Right renal pelvis (tissue), 4 donors: Measurements from ENCODE around the gene OR10V1. TPM values are rescaled to one million over a fixed set of nuclear protein-coding genes. Genes with fewer than 3 reads are reported as not detected.
A peak's percentile ranks its signal among the peaks of the same experiment; 100 is the strongest.
"Not testable (repeated sequence)": the region's sequence is repeated elsewhere in the genome, so short reads cannot be mapped to it uniquely, and the experiment has no call there.

Experiments used
- DNase-seq, 4 donors: peaks; one replicate each; pipeline ENCODE4 v3.0.0-alpha.2; 2013; ENCODE audit warnings: low read depth in 4 of 4, low spot score in 3 of 4, missing footprints in 1 of 4
- polyA plus RNA-seq, 4 donors: library from polyadenylated mRNA; unstranded; fragments of 120-200 nt; gene quantifications; one replicate each; pipeline ENCODE4 v1.2.1, GENCODE V29; 2013; ENCODE audit not compliant: insufficient read length in 4 of 4

Gene OR10V1
- polyA plus RNA-seq, 4 donors = not detected

GRCh38 chr11:59710136-59710847, 3.4 kb downstream of the OR10V1 start:
- no peak for DNase-seq

GRCh38 chr11:59708537-59708936, 5.1 kb downstream of the OR10V1 start:
- no peak for DNase-seq

- DNase-seq = no peak
Measured at GRCh38 chr11:59707371-59707770, 6.3 kb downstream of the OR10V1 start.

- no peak for DNase-seq
Measured at GRCh38 chr11:59706518-59707285, 6.9 kb downstream of the OR10V1 start.

- DNase-seq = no peak
Measured at GRCh38 chr11:59705294-59705693, 8.4 kb downstream of the OR10V1 start.

GRCh38 chr11:59703515-59703914, 10.1 kb downstream of the OR10V1 start:
- DNase-seq = not testable (repeated sequence)

GRCh38 chr11:59700157-59700556, 13.5 kb downstream of the OR10V1 start:
- not testable (repeated sequence) for DNase-seq

GRCh38 chr11:59698506-59698905, 15.1 kb downstream of the OR10V1 start:
- no peak for DNase-seq

GRCh38 chr11:59692915-59693314, 20.7 kb downstream of the OR10V1 start:
- DNase-seq = no peak

- DNase-seq = no peak
Measured at GRCh38 chr11:59691156-59691555, 22.5 kb downstream of the OR10V1 start.

- no peak for DNase-seq
Measured at GRCh38 chr11:59689015-59689414, 24.6 kb downstream of the OR10V1 start.

GRCh38 chr11:59681260-59681725, 32.4 kb downstream of the OR10V1 start:
- not testable (repeated sequence) for DNase-seq

GRCh38 chr11:59680287-59681154, 33.1 kb downstream of the OR10V1 start:
- DNase-seq = peak in 3 of 4 donors; percentile 37 to 46 (median 44)

- no peak for DNase-seq
Measured at GRCh38 chr11:59679347-59679746, 34.3 kb downstream of the OR10V1 start.

GRCh38 chr11:59678813-59679165, 34.9 kb downstream of the OR10V1 start:
- DNase-seq = no peak

GRCh38 chr11:59678118-59678812, 35.4 kb downstream of the OR10V1 start:
- no peak for DNase-seq

- no peak for DNase-seq
Measured at GRCh38 chr11:59676205-59676604, 37.4 kb downstream of the OR10V1 start.

- no peak for DNase-seq
Measured at GRCh38 chr11:59674291-59674690, 39.4 kb downstream of the OR10V1 start.

- no peak for DNase-seq
Measured at GRCh38 chr11:59673291-59673690, 40.4 kb downstream of the OR10V1 start.

GRCh38 chr11:59671471-59671870, 42.2 kb downstream of the OR10V1 start:
- DNase-seq = no peak
